HepG2 (cell line): ENCODE results near the gene LSMEM2. TPM values are rescaled to one million over a fixed set of nuclear protein-coding genes. Genes with fewer than 3 reads are reported as not detected.

ENCODE experiments used
- ATAC-seq: fragments of 200-7000 bp; cut with Tn5 transposase; 3 replicates; pipeline ENCODE4 v1.9.1; 2020; ENCODE audit warnings: mild to moderate bottlenecking, moderate library complexity
- BruUV-seq: library from RNA; stranded (reverse); fragments of 400-500 nt; replicated peaks from 2 replicates; lab custom pipeline; 2021; lab: Mats Ljungman, UMichigan
- CTCF ChIA-PET: fragments of 300-600 bp; formaldehyde crosslinking; extraction: SDS; loops from one replicate; lab custom pipeline; 2021; ENCODE audit warnings: low total read pairs, inconsistent platforms, low intra/inter-chr PET ratio; lab: Yijun Ruan, JAX
- POLR2A ChIA-PET: fragments of 350-600 bp; sonication (Branson Sonifier 250); formaldehyde crosslinking; loops from one replicate; lab custom pipeline; 2020; ENCODE audit warnings: antibody characterized with exemption, inconsistent platforms; lab: Yijun Ruan, JAX
- DNase-seq: peaks from one replicate; pipeline ENCODE4 v3.0.0-alpha.2; 2015; ENCODE audit warnings: low spot score
- FAIRE-seq: peaks from 3 replicates; lab custom pipeline; 2011; peaks lifted over from hg19 to GRCh38; lab: Jason Lieb, UNC
- H2AFZ ChIP-seq: one replicate; pipeline ENCODE4 v1.6.1; 2011; ENCODE audit warnings: low read length, inconsistent platforms
- H3K27ac ChIP-seq: fragments of 300-600 bp; 3 replicates; pipeline ENCODE4 v1.8.0; 2011; ENCODE audit warnings: mixed run types, mild to moderate bottlenecking, mixed read lengths, low read length, inconsistent platforms; ENCODE audit not compliant: insufficient read depth; ENCODE audit errors: extremely low read length
- H3K27me3 ChIP-seq, 2 experiments: fragments of 200-600 bp in 1 of 2; 2 replicates in 1 of 2; 3 replicates in 1 of 2; pipeline versions ENCODE4 v1.6.0 to v1.8.0; 2011; ENCODE audit warnings: low read length in 2 of 2, mild to moderate bottlenecking in 2 of 2, moderate library complexity in 2 of 2, inconsistent platforms in 1 of 2; ENCODE audit not compliant: insufficient read depth in 2 of 2, control insufficient read depth in 1 of 2
- H3K36me3 ChIP-seq, 2 experiments: fragments of 200-600 bp in 1 of 2; replicated peaks in 1 of 2; 2 replicates in 1 of 2; 3 replicates in 1 of 2; pipeline versions ENCODE4 v1.5.1 to v1.8.0; 2011; ENCODE audit warnings: low read length in 2 of 2, inconsistent platforms in 1 of 2; ENCODE audit not compliant: insufficient read depth in 2 of 2, control insufficient read depth in 1 of 2
- H3K4me1 ChIP-seq: 2 replicates; pipeline ENCODE4 v1.5.1; 2012; ENCODE audit warnings: low read length, inconsistent platforms; ENCODE audit not compliant: insufficient read depth
- H3K4me2 ChIP-seq: 2 replicates; pipeline ENCODE4 v1.6.0; 2011; ENCODE audit warnings: low read depth, low read length, inconsistent platforms
- H3K4me3 ChIP-seq, 3 experiments: fragments of 200-600 bp in 1 of 3; sonication (generic), shearing (Covaris generic) in 1 of 3; replicated peaks in 1 of 3; 2 replicates each; pipeline ENCODE4 v1.5.1; 2011 to 2016; ENCODE audit warnings: low read length in 3 of 3, inconsistent platforms in 2 of 3, low read depth in 2 of 3, mild to moderate bottlenecking in 2 of 3, control low read depth in 1 of 3, mixed read lengths in 1 of 3; ENCODE audit not compliant: insufficient read depth in 1 of 3
- H3K79me2 ChIP-seq: one replicate; pipeline ENCODE4 v1.6.1; 2011; ENCODE audit warnings: low read length, inconsistent platforms; ENCODE audit not compliant: insufficient read depth
- H3K9ac ChIP-seq: 2 replicates; pipeline ENCODE4 v1.6.0; 2011; ENCODE audit warnings: mild to moderate bottlenecking, low read depth, low read length, inconsistent platforms; ENCODE audit not compliant: insufficient read depth
- H3K9me3 ChIP-seq: 2 replicates; pipeline ENCODE4 v1.5.1; 2012; ENCODE audit warnings: mild to moderate bottlenecking, low read length
- H4K20me1 ChIP-seq: 2 replicates; pipeline ENCODE4 v1.6.0; 2011; ENCODE audit warnings: inconsistent platforms, mild to moderate bottlenecking, low read length, moderate library complexity; ENCODE audit not compliant: insufficient read depth
- AGO2 ChIP-seq: fragments of 200-400 bp; formaldehyde crosslinking; optimal IDR thresholded peaks from 2 replicates; pipeline ENCODE3; 2017; ENCODE audit warnings: mild to moderate bottlenecking, low read depth, low read length, moderate library complexity
- ARNTL ChIP-seq: sonication (generic); formaldehyde crosslinking; IDR thresholded peaks from 2 replicates; pipeline ENCODE4 v1.4.0; 2020; ENCODE audit warnings: mild to moderate bottlenecking, missing genetic modification reagents
- E2F5 ChIP-seq: sonication (generic); formaldehyde crosslinking; conservative IDR thresholded peaks from 2 replicates; pipeline ENCODE4 v1.4.0; 2020; ENCODE audit warnings: missing genetic modification reagents
- HNRNPK ChIP-seq: fragments of 200-400 bp; formaldehyde crosslinking; IDR thresholded peaks from 2 replicates; pipeline ENCODE4 v1.6.1; 2018; ENCODE audit warnings: low read length, low read depth, moderate library complexity, mild to moderate bottlenecking; ENCODE audit not compliant: poor library complexity, severe bottlenecking
- MAFG ChIP-seq: sonication (generic); formaldehyde crosslinking; IDR thresholded peaks from 2 replicates; pipeline ENCODE4 v1.5.1; 2020; ENCODE audit warnings: mild to moderate bottlenecking, missing genetic modification reagents
- NFIC ChIP-seq: IDR thresholded peaks from 2 replicates; pipeline ENCODE4 v1.6.1; 2012; ENCODE audit warnings: mild to moderate bottlenecking, low read length, inconsistent platforms
- POLR2AphosphoS5 ChIP-seq: IDR thresholded peaks from 2 replicates; pipeline ENCODE4 v1.6.1; 2012; ENCODE audit warnings: low read depth, low read length
- RBM22 ChIP-seq: fragments of 200-400 bp; formaldehyde crosslinking; optimal IDR thresholded peaks from 2 replicates; pipeline ENCODE3; 2017; ENCODE audit warnings: mild to moderate bottlenecking, low read length, moderate library complexity
- SRSF4 ChIP-seq: fragments of 200-400 bp; formaldehyde crosslinking; IDR thresholded peaks from one replicate; pipeline ENCODE4 v1.6.1; 2018; ENCODE audit warnings: mild to moderate bottlenecking, low read depth, low read length, moderate library complexity; ENCODE audit not compliant: poor library complexity, severe bottlenecking
- SSRP1 ChIP-seq: IDR thresholded peaks from 2 replicates; pipeline ENCODE4 v1.6.1; 2016; ENCODE audit warnings: control low read depth
- TBL1XR1 ChIP-seq: fragments of 150-350 bp; IDR thresholded peaks from 2 replicates; pipeline ENCODE4 v1.6.1; 2014; ENCODE audit warnings: borderline replicate concordance, low read length; ENCODE audit not compliant: partially characterized antibody
- ZNF839 ChIP-seq: sonication (generic); formaldehyde crosslinking; IDR thresholded peaks from 2 replicates; pipeline ENCODE4 v1.4.0; 2020; ENCODE audit warnings: missing genetic modification reagents, mild to moderate bottlenecking, borderline replicate concordance
- WGBS: methylation state at CpG from one replicate; pipeline ENCODE4 v1.1.6; 2017; ENCODE audit warnings: low lambda C conversion rate; 5-methylcytosine and 5-hydroxymethylcytosine counted together
- in situ Hi-C: cut with HindIII; loops from 2 replicates; pipeline ENCODE4 v1.10.0; 2017; ENCODE audit warnings: low pct_unique_long_range_greater_than_20kb; ENCODE audit not compliant: extremely low pct_ligation_motif_present
- intact Hi-C: fragments of 100-400 bp; cut with micrococcal nuclease; formaldehyde crosslinking; loops from one replicate; pipeline ENCODE4 v1.10.0; 2022; ENCODE audit not compliant: unreplicated experiment
- polyA plus RNA-seq, 8 experiments: library from polyadenylated mRNA; depleted of rRNA in 3 of 8; stranded (reverse) in 7 of 8; unstranded in 1 of 8; fragments of >200 nt; fragmentation: Illumina TruSeq in 4 of 8; extraction: Trizol in 4 of 8; gene quantifications; 2 replicates each; pipeline versions ENCODE4 v1.2.1 to v1.2.3, GENCODE V29; 2011 to 2016; ENCODE audit warnings: low read depth in 4 of 8, missing spikeins in 1 of 8, mixed read lengths in 1 of 8; ENCODE audit not compliant: insufficient read depth in 1 of 8
- total RNA-seq, 5 experiments: library from RNA; depleted of rRNA; stranded (reverse); fragments of >200 nt; fragmentation: Illumina TruSeq; extraction: Trizol; gene quantifications; 2 replicates each; pipeline ENCODE4 v1.2.3, GENCODE V29; 2016; ENCODE audit warnings: low read depth in 1 of 5

LSMEM2 gene
- total and polyA plus RNA-seq, 2 of the 13 experiments (the other 11 are each of a cell fraction or from before 2014, with no cell fraction given), result 0.07 to 0.41 TPM

GRCh38 chr3:50327943-50328691 lies 49.2 kb downstream of the LSMEM2 start, which contains the start of gene TUSC2 (continued):
- TF ChIP-seq NFIC, result no peak
- TF ChIP-seq E2F5 (CRISPR knock-in tag), result no peak
- TF ChIP-seq ZNF839 (CRISPR knock-in tag), result no peak
- peak; percentile 23 for TF ChIP-seq HNRNPK
- no peak for TF ChIP-seq SSRP1 (CRISPR knock-in tag)
- no peak for TF ChIP-seq MAFG
- TF ChIP-seq, all 625 proteins: peak for 216

- Histone ChIP-seq H3K9ac (no peak overlapping the region), H3K79me2 (peaks cover 44% of the 10 kb centered on the region), H3K36me3 (peaks cover 22 to 48% of the 10 kb centered on the region in 2 experiments), H3K4me3 (no peak overlapping the region), H3K4me2 (no peak overlapping the region)
- no peak for ATAC-seq
- 98% methylated on average over 6 of the region's 10 CpGs for WGBS
- intact Hi-C loops, result no loop called here
- no peak for TF ChIP-seq SRSF4
- TF ChIP-seq TBL1XR1, result no peak
- TF ChIP-seq RBM22, result peak; percentile 25
- no peak for TF ChIP-seq ARNTL
- peak; percentile 61 for TF ChIP-seq AGO2
- peak; percentile 15; the same call in 1 of the 2 replicates for TF ChIP-seq POLR2AphosphoS5
- TF ChIP-seq, all 625 proteins: peak for 3
- Histone ChIP-seq H3K4me1 (peaks cover 54% of the 10 kb centered on the region), H2AFZ (no peak overlapping the region), H3K9me3 (no peaks in the 10 kb centered on the region), H3K27ac (no peak overlapping the region), H4K20me1 (peaks cover 12% of the 10 kb centered on the region), H3K27me3 (no peaks in the 10 kb centered on the region)
- DNase-seq, result no peak
- ChIA-PET CTCF (no interaction called here), POLR2A (no interaction called here)
- FAIRE-seq, result no peak
- no TSS peak for BruUV-seq
- in situ Hi-C loops, result no loop called here
Observed at GRCh38 chr3:50330330-50330729, 51.4 kb downstream of the LSMEM2 start.
